GM12878 (cell line): ENCODE measurements around the gene S100A8.

Experiments used
- FOXK2 ChIP-seq: fragments of 450-650 bp; IDR thresholded peaks from 2 replicates; pipeline ENCODE4 v1.6.1; 2017; ENCODE audit warnings: mild to moderate bottlenecking, moderate library complexity
- MTA3 ChIP-seq: IDR thresholded peaks from 2 replicates; pipeline ENCODE4 v1.6.1; 2012; ENCODE audit warnings: low read length, inconsistent platforms, borderline replicate concordance
- SRF ChIP-seq, 2 experiments: IDR thresholded peaks; 2 replicates each; pipeline ENCODE4 v1.6.1; 2011; ENCODE audit warnings: low read depth in 2 of 2, low read length in 2 of 2, mild to moderate bottlenecking in 1 of 2, moderate library complexity in 1 of 2
- TF ChIP-seq, protein P1 (sequence below), 3 experiments: IDR thresholded peaks in 2 of 3; conservative IDR thresholded peaks in 1 of 3; 2 replicates each; pipeline ENCODE4 v1.5.1; 2011; ENCODE audit warnings: low read depth in 3 of 3, low read length in 3 of 3, mild to moderate bottlenecking in 3 of 3, control low read depth in 2 of 3, moderate library complexity in 2 of 3, inconsistent platforms in 1 of 3, mixed read lengths in 1 of 3; ENCODE audit not compliant: control insufficient read depth in 2 of 3, insufficient read depth in 1 of 3; ENCODE audit errors: extremely low read depth in 1 of 3

DNA sequence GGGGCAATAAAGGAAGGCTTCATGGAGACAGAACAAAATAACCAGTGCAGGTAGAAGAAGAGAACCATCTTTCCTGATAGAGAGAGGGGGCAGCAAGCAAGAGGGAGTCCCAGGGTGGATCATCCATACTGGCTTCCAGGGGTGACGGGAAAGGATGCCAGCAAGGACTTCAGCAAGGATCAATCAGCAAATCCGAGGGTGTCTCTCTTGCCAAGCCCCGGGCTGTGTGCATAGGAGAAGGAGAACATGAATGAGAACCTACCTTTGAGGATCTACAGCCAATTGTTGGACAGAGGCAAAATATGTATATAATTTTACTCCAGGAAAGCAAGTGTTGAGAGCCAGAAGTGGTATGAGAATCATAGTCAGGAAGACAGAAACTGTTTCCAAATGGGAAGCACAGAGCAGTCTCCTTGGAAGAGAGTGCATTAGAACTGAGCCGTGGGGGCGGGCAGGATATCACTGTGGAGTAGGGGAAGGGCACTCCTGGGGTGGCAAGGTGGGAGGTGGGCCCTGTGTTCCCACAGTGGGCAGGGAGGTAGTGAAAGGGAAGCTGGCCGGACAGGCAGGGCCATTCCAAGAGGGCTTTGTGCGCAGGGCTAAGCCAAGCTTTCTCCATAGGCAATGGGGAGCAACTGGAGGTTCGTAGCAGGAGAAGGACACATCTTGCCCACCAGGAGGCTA is 34.3 kb downstream of the S100A8 start:
- no peak for TF ChIP-seq SRF (IDR thresholded peaks at IDR 0.05; ENCODE audit: low read depth in 2 of 2, low read length in 2 of 2)
- TF ChIP-seq, protein P1, sequence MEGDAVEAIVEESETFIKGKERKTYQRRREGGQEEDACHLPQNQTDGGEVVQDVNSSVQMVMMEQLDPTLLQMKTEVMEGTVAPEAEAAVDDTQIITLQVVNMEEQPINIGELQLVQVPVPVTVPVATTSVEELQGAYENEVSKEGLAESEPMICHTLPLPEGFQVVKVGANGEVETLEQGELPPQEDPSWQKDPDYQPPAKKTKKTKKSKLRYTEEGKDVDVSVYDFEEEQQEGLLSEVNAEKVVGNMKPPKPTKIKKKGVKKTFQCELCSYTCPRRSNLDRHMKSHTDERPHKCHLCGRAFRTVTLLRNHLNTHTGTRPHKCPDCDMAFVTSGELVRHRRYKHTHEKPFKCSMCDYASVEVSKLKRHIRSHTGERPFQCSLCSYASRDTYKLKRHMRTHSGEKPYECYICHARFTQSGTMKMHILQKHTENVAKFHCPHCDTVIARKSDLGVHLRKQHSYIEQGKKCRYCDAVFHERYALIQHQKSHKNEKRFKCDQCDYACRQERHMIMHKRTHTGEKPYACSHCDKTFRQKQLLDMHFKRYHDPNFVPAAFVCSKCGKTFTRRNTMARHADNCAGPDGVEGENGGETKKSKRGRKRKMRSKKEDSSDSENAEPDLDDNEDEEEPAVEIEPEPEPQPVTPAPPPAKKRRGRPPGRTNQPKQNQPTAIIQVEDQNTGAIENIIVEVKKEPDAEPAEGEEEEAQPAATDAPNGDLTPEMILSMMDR (IDR thresholded peaks at IDR 0.05 in 2 of 3, conservative IDR thresholded peaks at IDR 0.05 in 1 of 3; ENCODE audit: control insufficient read depth in 2 of 3, extremely low read depth in 1 of 3, insufficient read depth in 1 of 3, low read depth in 3 of 3, low read length in 3 of 3), result no peak
- no peak for TF ChIP-seq FOXK2
- no peak for TF ChIP-seq MTA3
